AG04449 (cell line): ENCODE measurements around the gene BMP2.

Source experiments
- CTCF ChIA-PET: fragments of 350-600 bp; formaldehyde crosslinking; extraction: SDS; loops from one replicate; lab custom pipeline; 2021; ENCODE audit warnings: antibody characterized with exemption; lab: Yijun Ruan, JAX
- POLR2A ChIA-PET: fragments of 400-600, 350-600 bp; formaldehyde crosslinking; extraction: SDS; loops from one replicate; lab custom pipeline; 2020; ENCODE audit warnings: antibody characterized with exemption, inconsistent platforms; lab: Yijun Ruan, JAX
- DNase-seq: peaks from one replicate; pipeline ENCODE4 v3.0.0-alpha.2; 2010; ENCODE audit warnings: low read depth, low spot score
- H3K4me3 ChIP-seq: 2 replicates; pipeline ENCODE4 v1.5.1; 2011; ENCODE audit warnings: low read depth, mild to moderate bottlenecking, control low read depth, low read length
- TF ChIP-seq, protein P1 (sequence below): IDR thresholded peaks from one replicate; pipeline ENCODE4 v1.5.1; 2011; ENCODE audit warnings: mild to moderate bottlenecking, moderate library complexity, low read length, control low read depth, inconsistent platforms; ENCODE audit not compliant: insufficient read depth; ENCODE audit errors: missing control alignments

BMP2 gene

DNA sequence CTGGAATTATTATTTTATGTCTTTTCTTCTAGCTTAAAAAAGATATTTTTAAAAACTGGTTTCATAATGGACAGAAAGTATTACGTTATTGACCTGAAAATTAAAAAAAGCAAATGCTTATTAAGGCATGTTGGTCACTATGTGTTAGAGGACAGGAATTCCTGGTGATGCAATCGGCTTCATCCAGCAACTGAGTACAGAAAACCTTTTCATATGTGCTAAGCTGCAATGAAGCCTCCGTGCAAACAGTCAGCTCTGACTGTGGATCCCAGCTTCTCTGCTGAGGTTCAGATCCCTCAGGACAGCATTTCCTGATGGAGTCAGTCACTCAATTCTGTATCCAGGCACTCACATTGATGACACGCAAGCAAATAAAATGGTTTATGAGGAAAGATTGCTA lies 22.7 kb upstream of the BMP2 start:
- CTCF ChIA-PET: no interaction called here
- TF ChIP-seq, protein P1, sequence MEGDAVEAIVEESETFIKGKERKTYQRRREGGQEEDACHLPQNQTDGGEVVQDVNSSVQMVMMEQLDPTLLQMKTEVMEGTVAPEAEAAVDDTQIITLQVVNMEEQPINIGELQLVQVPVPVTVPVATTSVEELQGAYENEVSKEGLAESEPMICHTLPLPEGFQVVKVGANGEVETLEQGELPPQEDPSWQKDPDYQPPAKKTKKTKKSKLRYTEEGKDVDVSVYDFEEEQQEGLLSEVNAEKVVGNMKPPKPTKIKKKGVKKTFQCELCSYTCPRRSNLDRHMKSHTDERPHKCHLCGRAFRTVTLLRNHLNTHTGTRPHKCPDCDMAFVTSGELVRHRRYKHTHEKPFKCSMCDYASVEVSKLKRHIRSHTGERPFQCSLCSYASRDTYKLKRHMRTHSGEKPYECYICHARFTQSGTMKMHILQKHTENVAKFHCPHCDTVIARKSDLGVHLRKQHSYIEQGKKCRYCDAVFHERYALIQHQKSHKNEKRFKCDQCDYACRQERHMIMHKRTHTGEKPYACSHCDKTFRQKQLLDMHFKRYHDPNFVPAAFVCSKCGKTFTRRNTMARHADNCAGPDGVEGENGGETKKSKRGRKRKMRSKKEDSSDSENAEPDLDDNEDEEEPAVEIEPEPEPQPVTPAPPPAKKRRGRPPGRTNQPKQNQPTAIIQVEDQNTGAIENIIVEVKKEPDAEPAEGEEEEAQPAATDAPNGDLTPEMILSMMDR: no peak
- POLR2A ChIA-PET: no interaction called here
- DNase-seq: no peak
- H3K4me3 ChIP-seq: no peak overlapping the region

DNA sequence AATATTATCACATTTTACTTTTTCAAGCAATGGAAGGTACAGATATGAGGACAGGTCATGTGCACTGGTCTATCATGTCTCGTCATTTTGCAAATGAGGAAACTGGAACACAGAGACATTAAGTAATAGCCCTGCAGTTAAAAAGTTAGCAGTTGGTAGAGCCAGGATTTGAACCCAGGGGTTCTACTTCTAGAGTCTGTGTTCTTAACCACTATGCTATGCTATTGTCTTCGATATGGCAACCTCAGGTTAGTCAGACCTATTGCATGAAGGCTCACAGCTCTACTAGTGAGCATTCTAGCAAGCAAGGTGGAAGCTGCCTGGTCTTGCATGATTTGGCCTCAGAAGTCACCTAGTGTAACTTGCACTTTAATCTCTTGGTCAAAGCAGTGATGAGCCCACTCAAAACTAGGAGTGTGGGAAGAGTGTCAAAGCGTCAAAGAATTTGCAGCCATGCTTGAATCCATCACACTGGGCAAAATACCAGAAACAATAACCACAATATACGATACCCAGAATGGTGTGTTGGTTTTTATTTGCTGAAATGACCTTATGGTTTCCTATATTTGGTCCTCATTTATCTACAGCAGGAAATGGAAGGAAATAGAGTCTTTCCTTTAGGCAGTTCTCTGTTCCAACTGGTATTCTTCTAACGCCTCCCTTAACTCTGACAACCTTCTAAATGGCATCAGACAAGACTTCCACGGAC lies 20.4 kb upstream of the BMP2 start:
- DNase-seq: no peak
- TF ChIP-seq, protein P1: no peak
- CTCF ChIA-PET: no interaction called here
- H3K4me3 ChIP-seq: no peak overlapping the region
- POLR2A ChIA-PET: no interaction called here

DNA sequence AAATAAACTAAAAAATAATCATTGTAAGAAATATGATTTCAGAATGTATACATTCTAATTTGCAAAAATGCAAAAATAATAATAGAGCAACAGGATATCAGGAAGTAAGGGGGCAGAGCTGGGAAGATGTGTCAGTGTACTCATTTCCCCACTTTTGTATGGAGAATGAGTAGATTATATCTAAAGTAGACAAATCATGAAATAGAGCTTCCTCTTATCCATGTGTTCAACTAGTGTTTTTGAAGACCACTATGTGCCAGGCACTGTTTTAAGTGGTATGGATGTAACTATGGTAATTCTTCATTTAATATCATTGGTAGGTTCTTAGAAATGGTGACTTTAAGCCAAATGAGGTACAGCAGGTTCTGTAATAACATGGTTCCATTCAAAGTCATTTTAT lies 17.0 kb upstream of the BMP2 start:
- TF ChIP-seq, protein P1: no peak
- no peak for DNase-seq
- POLR2A ChIA-PET: no interaction called here
- H3K4me3 ChIP-seq: no peak overlapping the region
- CTCF ChIA-PET: no interaction called here

GRCh38 chr20:6756693-6757595 lies 10.5 kb upstream of the BMP2 start:
- no peak overlapping the region for H3K4me3 ChIP-seq
- DNase-seq: no peak
- TF ChIP-seq, protein P1: no peak
- ChIA-PET CTCF (interaction anchor here (1.1 kb wide), 1 partner anchor 9 kb away, joined by 7 read pairs; no protein-coding TSS in a partner anchor), POLR2A (no interaction called here)

DNA sequence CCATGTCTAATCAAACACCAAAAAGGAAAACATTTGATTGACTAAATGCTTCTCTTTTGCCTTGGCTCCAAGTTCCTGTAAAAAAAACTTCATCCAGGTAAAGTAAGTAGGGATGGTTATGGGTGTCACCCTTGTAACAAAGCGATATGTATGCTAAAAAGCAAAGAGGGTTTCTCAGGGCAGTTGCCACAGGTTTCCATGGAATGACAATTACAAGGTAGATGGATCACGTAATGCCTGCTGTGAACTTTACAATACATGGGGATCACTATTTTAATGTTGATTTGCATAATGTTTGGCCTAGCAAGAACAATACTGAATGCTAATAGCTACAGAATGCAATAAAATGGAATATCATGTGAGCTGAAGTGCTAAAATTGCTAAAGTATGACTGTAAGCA lies 2.9 kb upstream of the BMP2 start:
- TF ChIP-seq, protein P1: no peak
- DNase-seq: no peak
- ChIA-PET CTCF (interaction anchor here (0.9 to 3.6 kb wide), 16 partner anchors 9 to 1164 kb away, joined by 3 to 30 read pairs (median 8); no protein-coding TSS in a partner anchor), POLR2A (no interaction called here)
- H3K4me3 ChIP-seq: no peak overlapping the region
